ENCODE results near the gene MUL1. TPM values are rescaled to one million over a fixed set of nuclear protein-coding genes. Genes with fewer than 3 reads are reported as not detected.

MUL1 gene
- total RNA-seq, 1 donor, result 23.7 TPM

DNA sequence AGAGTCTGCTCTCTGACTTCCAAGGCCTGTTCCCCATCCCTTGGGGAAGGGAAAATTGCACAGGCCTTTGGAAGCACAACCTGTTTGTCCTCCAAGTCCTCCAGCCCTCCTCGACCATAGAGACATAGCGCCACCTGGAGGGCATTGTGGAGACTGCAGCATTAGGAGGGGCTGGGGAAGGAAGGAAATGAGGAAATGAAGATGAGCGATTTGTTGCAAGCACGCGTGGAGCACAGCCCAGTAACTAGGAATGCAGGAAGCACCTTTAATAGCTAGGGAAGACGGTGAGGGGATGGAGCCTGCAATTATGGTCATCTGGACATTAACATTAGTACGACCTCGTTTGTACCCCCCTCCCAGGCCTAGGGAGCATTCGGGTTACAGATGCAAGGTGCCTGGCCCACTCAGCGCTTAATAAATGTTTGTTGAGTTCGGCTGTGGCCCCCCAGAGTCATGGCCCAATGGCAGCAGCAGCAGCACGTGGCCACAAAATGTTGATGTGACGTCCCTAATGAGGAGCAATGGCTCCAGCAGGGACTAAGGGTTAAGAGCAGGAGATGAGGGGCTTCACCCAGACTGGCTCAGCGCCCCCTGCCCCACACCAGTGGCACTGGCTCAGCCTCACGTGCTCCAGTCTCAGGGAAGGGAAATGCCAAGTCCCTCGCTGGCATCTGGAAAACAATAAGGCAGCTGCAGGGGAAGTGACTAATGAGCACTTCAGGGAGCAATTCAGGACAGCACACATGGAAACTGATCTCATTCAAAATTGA lies 13.9 kb downstream of the MUL1 start:
- H3K4me3 ChIP-seq (ENCODE audit: low read depth, low read length), result no peak overlapping the region
- TF ChIP-seq, protein P1, sequence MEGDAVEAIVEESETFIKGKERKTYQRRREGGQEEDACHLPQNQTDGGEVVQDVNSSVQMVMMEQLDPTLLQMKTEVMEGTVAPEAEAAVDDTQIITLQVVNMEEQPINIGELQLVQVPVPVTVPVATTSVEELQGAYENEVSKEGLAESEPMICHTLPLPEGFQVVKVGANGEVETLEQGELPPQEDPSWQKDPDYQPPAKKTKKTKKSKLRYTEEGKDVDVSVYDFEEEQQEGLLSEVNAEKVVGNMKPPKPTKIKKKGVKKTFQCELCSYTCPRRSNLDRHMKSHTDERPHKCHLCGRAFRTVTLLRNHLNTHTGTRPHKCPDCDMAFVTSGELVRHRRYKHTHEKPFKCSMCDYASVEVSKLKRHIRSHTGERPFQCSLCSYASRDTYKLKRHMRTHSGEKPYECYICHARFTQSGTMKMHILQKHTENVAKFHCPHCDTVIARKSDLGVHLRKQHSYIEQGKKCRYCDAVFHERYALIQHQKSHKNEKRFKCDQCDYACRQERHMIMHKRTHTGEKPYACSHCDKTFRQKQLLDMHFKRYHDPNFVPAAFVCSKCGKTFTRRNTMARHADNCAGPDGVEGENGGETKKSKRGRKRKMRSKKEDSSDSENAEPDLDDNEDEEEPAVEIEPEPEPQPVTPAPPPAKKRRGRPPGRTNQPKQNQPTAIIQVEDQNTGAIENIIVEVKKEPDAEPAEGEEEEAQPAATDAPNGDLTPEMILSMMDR (IDR thresholded peaks at IDR 0.05; ENCODE audit: insufficient read depth, low read length), result peak; percentile 98
- DNase-seq (ENCODE audit: low read depth), result peak; percentile 91

DNA sequence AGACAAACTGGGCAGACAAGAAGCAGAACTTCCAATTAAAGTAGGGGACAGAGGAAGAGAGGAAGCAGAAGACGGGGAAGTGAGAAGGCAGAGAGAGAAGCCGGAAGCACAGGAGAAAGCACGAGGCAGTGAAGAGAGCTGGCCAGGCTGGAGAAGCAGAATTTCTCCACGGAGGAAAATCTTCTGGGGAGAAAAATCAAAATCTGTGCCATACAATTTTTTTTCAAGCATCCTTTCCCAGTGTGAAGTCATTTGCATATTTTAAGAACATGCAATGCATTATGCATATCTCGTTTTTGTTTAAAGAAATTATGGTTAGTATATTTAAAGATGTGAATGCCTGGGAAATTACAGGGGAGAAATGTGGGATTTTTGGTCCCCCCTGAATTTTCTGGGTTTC lies 14.6 kb downstream of the MUL1 start:
- TF ChIP-seq, protein P1 (IDR thresholded peaks at IDR 0.05; ENCODE audit: insufficient read depth, low read length), result no peak
- no peak overlapping the region for H3K4me3 ChIP-seq (ENCODE audit: low read depth, low read length)
- DNase-seq (ENCODE audit: low read depth), result no peak

DNA sequence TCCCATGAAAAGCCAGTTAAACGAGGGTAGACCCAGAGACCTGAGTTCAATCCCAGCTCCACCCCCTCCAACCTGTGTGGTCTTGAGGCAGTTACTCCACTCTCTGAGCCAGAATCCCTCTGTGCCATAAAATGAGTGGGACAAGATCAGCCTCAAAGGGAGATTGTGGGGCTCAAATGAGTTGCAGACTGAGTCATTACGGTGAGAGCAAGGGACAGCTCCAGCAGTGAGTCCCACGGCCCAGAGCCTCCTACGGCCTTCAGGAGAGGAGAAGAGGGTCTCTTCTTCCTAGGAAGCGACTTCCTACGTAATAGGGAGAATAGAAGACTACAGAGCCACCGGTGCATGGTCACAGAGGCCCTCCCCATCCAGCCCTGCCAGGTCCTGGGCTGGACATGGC lies 15.2 kb downstream of the MUL1 start:
- no peak for DNase-seq (ENCODE audit: low read depth)
- H3K4me3 ChIP-seq (ENCODE audit: low read depth, low read length), result no peak overlapping the region
- TF ChIP-seq, protein P1 (IDR thresholded peaks at IDR 0.05; ENCODE audit: insufficient read depth, low read length), result no peak

DNA sequence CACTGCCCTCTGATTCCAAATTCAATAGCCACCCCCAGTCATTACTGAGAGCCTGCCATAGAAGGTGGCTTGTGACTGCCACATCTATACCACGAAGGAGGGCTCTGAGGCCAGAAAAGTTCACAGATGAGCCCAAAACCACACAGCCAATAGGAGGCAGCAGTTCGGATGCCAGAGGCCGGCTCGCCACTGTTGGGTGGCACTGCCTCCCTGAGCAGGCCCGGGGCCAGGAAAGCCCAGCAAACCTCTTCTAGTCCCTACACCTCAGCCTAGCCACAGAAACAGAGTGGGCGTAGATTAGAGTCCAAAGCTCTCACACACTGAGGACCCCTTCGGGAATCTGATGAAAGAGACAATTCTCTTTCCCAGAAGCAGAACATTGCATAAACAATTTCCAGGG lies 16.1 kb downstream of the MUL1 start:
- no peak for DNase-seq (ENCODE audit: low read depth)
- H3K4me3 ChIP-seq (ENCODE audit: low read depth, low read length), result no peak overlapping the region
- TF ChIP-seq, protein P1 (IDR thresholded peaks at IDR 0.05; ENCODE audit: insufficient read depth, low read length), result no peak

DNA sequence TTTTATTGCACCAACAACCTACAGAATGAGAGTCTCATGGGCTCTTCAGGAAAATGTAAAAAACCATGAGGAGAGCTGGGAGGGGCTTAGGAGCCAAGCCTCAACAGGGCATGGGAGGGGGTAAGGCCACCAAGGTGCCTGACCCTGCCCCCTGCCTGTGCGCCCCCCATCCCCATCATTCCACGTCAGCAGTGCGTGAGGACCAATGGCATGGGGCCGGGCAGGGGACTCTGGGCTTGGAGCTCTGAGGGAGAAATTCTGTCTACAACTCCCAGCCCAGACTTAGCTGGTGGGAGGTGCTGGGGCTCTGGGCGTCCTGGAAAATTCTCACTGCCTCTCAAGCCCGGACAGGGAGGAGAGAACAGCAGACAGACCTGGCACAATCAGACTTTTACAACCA lies 16.8 kb downstream of the MUL1 start:
- no peak for DNase-seq (ENCODE audit: low read depth)
- TF ChIP-seq, protein P1 (IDR thresholded peaks at IDR 0.05; ENCODE audit: insufficient read depth, low read length), result no peak
- H3K4me3 ChIP-seq (ENCODE audit: low read depth, low read length), result no peak overlapping the region

DNA sequence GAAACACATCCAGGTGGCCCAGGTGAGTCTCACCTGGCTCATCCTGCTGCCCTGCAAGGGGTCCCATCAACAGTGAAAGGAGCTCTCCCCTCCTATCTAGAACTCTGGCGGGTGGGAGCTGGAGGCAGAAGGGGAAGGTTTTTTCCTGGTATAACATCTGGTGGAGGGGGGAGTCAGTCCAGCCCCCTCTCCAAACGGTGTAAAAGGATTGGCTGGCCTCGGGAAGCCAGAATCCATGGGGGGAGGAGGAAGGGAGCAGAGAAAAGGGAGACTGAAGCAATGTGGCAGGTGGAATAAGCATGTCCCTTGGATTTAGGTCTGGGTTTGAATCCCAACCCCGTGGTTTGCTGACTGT lies 20.7 kb downstream of the MUL1 start:
- no peak overlapping the region for H3K4me3 ChIP-seq (ENCODE audit: low read depth, low read length)
- TF ChIP-seq, protein P1 (IDR thresholded peaks at IDR 0.05; ENCODE audit: insufficient read depth, low read length), result no peak
- no peak for DNase-seq (ENCODE audit: low read depth)
